ENCODE measurements around the gene ZNF215.

DNA sequence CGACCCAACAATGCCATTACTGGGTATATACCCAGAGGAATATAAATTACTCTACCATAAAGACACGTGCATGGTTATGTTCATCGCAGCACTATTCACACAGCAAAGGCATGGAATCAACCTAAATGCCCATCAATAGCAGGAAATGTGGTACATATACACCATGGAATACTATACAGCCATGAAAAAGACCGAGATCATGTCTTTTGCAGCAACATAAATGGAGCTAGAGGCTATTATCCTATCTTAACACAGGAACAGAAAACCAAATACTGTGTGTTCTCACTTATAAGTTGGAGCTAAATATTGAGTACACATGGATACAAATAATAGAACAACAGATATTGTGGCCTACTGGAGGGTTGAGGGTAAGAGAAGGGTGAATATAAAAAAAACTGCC lies 37.4 kb upstream of the ZNF215 start:
- TF ChIP-seq, protein P1, sequence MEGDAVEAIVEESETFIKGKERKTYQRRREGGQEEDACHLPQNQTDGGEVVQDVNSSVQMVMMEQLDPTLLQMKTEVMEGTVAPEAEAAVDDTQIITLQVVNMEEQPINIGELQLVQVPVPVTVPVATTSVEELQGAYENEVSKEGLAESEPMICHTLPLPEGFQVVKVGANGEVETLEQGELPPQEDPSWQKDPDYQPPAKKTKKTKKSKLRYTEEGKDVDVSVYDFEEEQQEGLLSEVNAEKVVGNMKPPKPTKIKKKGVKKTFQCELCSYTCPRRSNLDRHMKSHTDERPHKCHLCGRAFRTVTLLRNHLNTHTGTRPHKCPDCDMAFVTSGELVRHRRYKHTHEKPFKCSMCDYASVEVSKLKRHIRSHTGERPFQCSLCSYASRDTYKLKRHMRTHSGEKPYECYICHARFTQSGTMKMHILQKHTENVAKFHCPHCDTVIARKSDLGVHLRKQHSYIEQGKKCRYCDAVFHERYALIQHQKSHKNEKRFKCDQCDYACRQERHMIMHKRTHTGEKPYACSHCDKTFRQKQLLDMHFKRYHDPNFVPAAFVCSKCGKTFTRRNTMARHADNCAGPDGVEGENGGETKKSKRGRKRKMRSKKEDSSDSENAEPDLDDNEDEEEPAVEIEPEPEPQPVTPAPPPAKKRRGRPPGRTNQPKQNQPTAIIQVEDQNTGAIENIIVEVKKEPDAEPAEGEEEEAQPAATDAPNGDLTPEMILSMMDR (conservative IDR thresholded peaks at IDR 0.05; ENCODE audit: low read depth, low read length), result no peak
- TF ChIP-seq EZH2 (IDR thresholded peaks at IDR 0.05; ENCODE audit: borderline replicate concordance, low read depth, low read length, poor library complexity, severe bottlenecking), result no peak
